HG03432 (cell line): ENCODE data around the gene MAML2.

Experiments used
- ATAC-seq: cut with Tn5 transposase; IDR thresholded peaks from one replicate; pipeline ENCODE4 v1.9.1; 2021; ENCODE audit warnings: mild to moderate bottlenecking, moderate library complexity; ENCODE audit not compliant: unreplicated experiment

Gene MAML2

GRCh38 chr11:96342961-96343711, at the start of gene MAML2:
Gene MAML2 (minus strand): TSS chr11:96343195. CDS start chr11:96341895, 1,300 bp downstream.
- peak; percentile 81 for ATAC-seq

- no peak for ATAC-seq
These were observed 48.8 kb upstream of the MAML2 start for GRCh38 chr11:96391698-96392307.

GRCh38 chr11:96390488-96390792, 47.4 kb upstream of the MAML2 start:
- ATAC-seq = no peak

- peak; percentile 96 for ATAC-seq
These were observed 46.9 kb upstream of the MAML2 start, which contains the start of the genes CCDC82 and JRKL for GRCh38 chr11:96389720-96390487. Gene CCDC82 (minus strand): TSS chr11:96389912. CDS start chr11:96384747, 5,165 bp downstream. Gene JRKL (plus strand): TSS chr11:96390013. CDS start chr11:96390650, 637 bp downstream.

GRCh38 chr11:96388891-96389719, 46.1 kb upstream of the MAML2 start:
- ATAC-seq = peak; percentile 59

- no peak for ATAC-seq
These were observed 42.2 kb upstream of the MAML2 start for GRCh38 chr11:96385187-96385586.

GRCh38 chr11:96384156-96384555, 41.2 kb upstream of the MAML2 start:
- ATAC-seq = no peak

- ATAC-seq = no peak
These were observed 33.8 kb upstream of the MAML2 start for GRCh38 chr11:96376796-96377195.

- ATAC-seq = no peak
These were observed 30.8 kb upstream of the MAML2 start for GRCh38 chr11:96373826-96374225.

- no peak for ATAC-seq
These were observed 24.3 kb upstream of the MAML2 start for GRCh38 chr11:96367342-96367741.

GRCh38 chr11:96366024-96366423, 23.0 kb upstream of the MAML2 start:
- ATAC-seq = no peak

GRCh38 chr11:96365493-96365892, 22.5 kb upstream of the MAML2 start:
- no peak for ATAC-seq

- ATAC-seq = no peak
These were observed 18.8 kb upstream of the MAML2 start for GRCh38 chr11:96361778-96362177.

- no peak for ATAC-seq
These were observed 15.3 kb upstream of the MAML2 start for GRCh38 chr11:96358321-96358720.

GRCh38 chr11:96357794-96358193, 14.8 kb upstream of the MAML2 start:
- peak; percentile 60 for ATAC-seq

GRCh38 chr11:96356848-96357247, 13.9 kb upstream of the MAML2 start:
- no peak for ATAC-seq

GRCh38 chr11:96342014-96342960, 708 bp downstream of the MAML2 start:
- ATAC-seq = no peak

GRCh38 chr11:96341211-96342013, 1.6 kb downstream of the MAML2 start:
- ATAC-seq = peak; percentile 45

GRCh38 chr11:96340555-96340885, 2.5 kb downstream of the MAML2 start:
- ATAC-seq = no peak
